Measurements from ENCODE around the gene CLASP1.

GRCh38 chr2:121505005-121505404 lies 144.3 kb downstream of the CLASP1 start:
- TF ChIP-seq CTCF (optimal IDR thresholded peaks at IDR 0.05 in 1 of 3, IDR thresholded peaks at IDR 0.05 in 1 of 3, conservative IDR thresholded peaks at IDR 0.05 in 1 of 3; ENCODE audit: extremely low read depth in 1 of 3, insufficient read depth in 2 of 3, low read length in 3 of 3) (no peak), EZH2 (IDR thresholded peaks at IDR 0.05; ENCODE audit: low read length) (no peak)

Data from keratinocyte (primary cell).